HepG2 (cell line): ENCODE results near the gene ERCC4. TPM values are rescaled to one million over a fixed set of nuclear protein-coding genes. Genes with fewer than 3 reads are reported as not detected.

Experiments used
- ATAC-seq: fragments of 200-7000 bp; cut with Tn5 transposase; 3 replicates; pipeline ENCODE4 v1.9.1; 2020; ENCODE audit warnings: mild to moderate bottlenecking, moderate library complexity
- BruUV-seq: library from RNA; stranded (reverse); fragments of 400-500 nt; replicated peaks from 2 replicates; lab custom pipeline; 2021; lab: Mats Ljungman, UMichigan
- CTCF ChIA-PET: fragments of 300-600 bp; formaldehyde crosslinking; extraction: SDS; loops from one replicate; lab custom pipeline; 2021; ENCODE audit warnings: low total read pairs, inconsistent platforms, low intra/inter-chr PET ratio; lab: Yijun Ruan, JAX
- POLR2A ChIA-PET: fragments of 350-600 bp; sonication (Branson Sonifier 250); formaldehyde crosslinking; loops from one replicate; lab custom pipeline; 2020; ENCODE audit warnings: antibody characterized with exemption, inconsistent platforms; lab: Yijun Ruan, JAX
- DNase-seq: peaks from one replicate; pipeline ENCODE4 v3.0.0-alpha.2; 2015; ENCODE audit warnings: low spot score
- FAIRE-seq: peaks from 3 replicates; lab custom pipeline; 2011; peaks lifted over from hg19 to GRCh38; lab: Jason Lieb, UNC
- H2AFZ ChIP-seq: one replicate; pipeline ENCODE4 v1.6.1; 2011; ENCODE audit warnings: low read length, inconsistent platforms
- H3K27ac ChIP-seq: fragments of 300-600 bp; 3 replicates; pipeline ENCODE4 v1.8.0; 2011; ENCODE audit warnings: mixed run types, mild to moderate bottlenecking, mixed read lengths, low read length, inconsistent platforms; ENCODE audit not compliant: insufficient read depth; ENCODE audit errors: extremely low read length
- H3K27me3 ChIP-seq, 2 experiments: fragments of 200-600 bp in 1 of 2; 2 replicates in 1 of 2; 3 replicates in 1 of 2; pipeline versions ENCODE4 v1.6.0 to v1.8.0; 2011; ENCODE audit warnings: low read length in 2 of 2, mild to moderate bottlenecking in 2 of 2, moderate library complexity in 2 of 2, inconsistent platforms in 1 of 2; ENCODE audit not compliant: insufficient read depth in 2 of 2, control insufficient read depth in 1 of 2
- H3K36me3 ChIP-seq, 2 experiments: fragments of 200-600 bp in 1 of 2; replicated peaks in 1 of 2; 2 replicates in 1 of 2; 3 replicates in 1 of 2; pipeline versions ENCODE4 v1.5.1 to v1.8.0; 2011; ENCODE audit warnings: low read length in 2 of 2, inconsistent platforms in 1 of 2; ENCODE audit not compliant: insufficient read depth in 2 of 2, control insufficient read depth in 1 of 2
- H3K4me1 ChIP-seq: 2 replicates; pipeline ENCODE4 v1.5.1; 2012; ENCODE audit warnings: low read length, inconsistent platforms; ENCODE audit not compliant: insufficient read depth
- H3K4me2 ChIP-seq: 2 replicates; pipeline ENCODE4 v1.6.0; 2011; ENCODE audit warnings: low read depth, low read length, inconsistent platforms
- H3K4me3 ChIP-seq, 3 experiments: fragments of 200-600 bp in 1 of 3; sonication (generic), shearing (Covaris generic) in 1 of 3; replicated peaks in 1 of 3; 2 replicates each; pipeline ENCODE4 v1.5.1; 2011 to 2016; ENCODE audit warnings: low read length in 3 of 3, inconsistent platforms in 2 of 3, low read depth in 2 of 3, mild to moderate bottlenecking in 2 of 3, control low read depth in 1 of 3, mixed read lengths in 1 of 3; ENCODE audit not compliant: insufficient read depth in 1 of 3
- H3K79me2 ChIP-seq: one replicate; pipeline ENCODE4 v1.6.1; 2011; ENCODE audit warnings: low read length, inconsistent platforms; ENCODE audit not compliant: insufficient read depth
- H3K9ac ChIP-seq: 2 replicates; pipeline ENCODE4 v1.6.0; 2011; ENCODE audit warnings: mild to moderate bottlenecking, low read depth, low read length, inconsistent platforms; ENCODE audit not compliant: insufficient read depth
- H3K9me3 ChIP-seq: 2 replicates; pipeline ENCODE4 v1.5.1; 2012; ENCODE audit warnings: mild to moderate bottlenecking, low read length
- H4K20me1 ChIP-seq: 2 replicates; pipeline ENCODE4 v1.6.0; 2011; ENCODE audit warnings: inconsistent platforms, mild to moderate bottlenecking, low read length, moderate library complexity; ENCODE audit not compliant: insufficient read depth
- ARID3A ChIP-seq: IDR thresholded peaks from 2 replicates; pipeline ENCODE4 v1.6.1; 2012; ENCODE audit warnings: low read depth, low read length, improper control_type of control experiment
- GFI1 ChIP-seq: sonication (generic); formaldehyde crosslinking; IDR thresholded peaks from 2 replicates; pipeline ENCODE4 v1.5.0; 2020; ENCODE audit warnings: missing genetic modification reagents, mild to moderate bottlenecking, borderline replicate concordance
- IRF2 ChIP-seq: IDR thresholded peaks from 2 replicates; pipeline ENCODE4 v1.6.1; 2018; ENCODE audit warnings: missing genetic modification reagents, missing compliant biosample characterization
- ISL2 ChIP-seq: sonication (generic); formaldehyde crosslinking; IDR thresholded peaks from 2 replicates; pipeline ENCODE4 v1.5.0; 2020; ENCODE audit warnings: missing genetic modification reagents
- JARID2 ChIP-seq: sonication (generic); formaldehyde crosslinking; IDR thresholded peaks from 2 replicates; pipeline ENCODE4 v1.8.1; 2023; ENCODE audit warnings: missing genetic modification reagents, inconsistent platforms; ENCODE audit not compliant: insufficient replicate concordance
- JUNB ChIP-seq: sonication (generic); formaldehyde crosslinking; IDR thresholded peaks from 2 replicates; pipeline ENCODE4 v1.8.0; 2022; ENCODE audit warnings: missing genetic modification reagents, mild to moderate bottlenecking, borderline replicate concordance
- SMC3 ChIP-seq: IDR thresholded peaks from 2 replicates; pipeline ENCODE4 v1.6.1; 2011; ENCODE audit warnings: low read length, improper control_type of control experiment
- YEATS2 ChIP-seq: sonication (generic); formaldehyde crosslinking; IDR thresholded peaks from 2 replicates; pipeline ENCODE4 v1.4.0; 2020; ENCODE audit warnings: missing genetic modification reagents, borderline replicate concordance
- ZNF280B ChIP-seq: sonication (generic); formaldehyde crosslinking; IDR thresholded peaks from 2 replicates; pipeline ENCODE4 v1.5.0; 2020; ENCODE audit warnings: missing genetic modification reagents, mild to moderate bottlenecking, borderline replicate concordance
- ZNF335 ChIP-seq: sonication (generic); formaldehyde crosslinking; IDR thresholded peaks from 2 replicates; pipeline ENCODE4 v1.4.0; 2020; ENCODE audit warnings: missing genetic modification reagents
- ZNF761 ChIP-seq: sonication (generic); formaldehyde crosslinking; conservative IDR thresholded peaks from 2 replicates; pipeline ENCODE4 v1.4.0; 2020; ENCODE audit warnings: mild to moderate bottlenecking, missing genetic modification reagents
- WGBS: methylation state at CpG from one replicate; pipeline ENCODE4 v1.1.6; 2017; ENCODE audit warnings: low lambda C conversion rate; 5-methylcytosine and 5-hydroxymethylcytosine counted together
- in situ Hi-C: cut with HindIII; loops from 2 replicates; pipeline ENCODE4 v1.10.0; 2017; ENCODE audit warnings: low pct_unique_long_range_greater_than_20kb; ENCODE audit not compliant: extremely low pct_ligation_motif_present
- intact Hi-C: fragments of 100-400 bp; cut with micrococcal nuclease; formaldehyde crosslinking; loops from one replicate; pipeline ENCODE4 v1.10.0; 2022; ENCODE audit not compliant: unreplicated experiment
- polyA plus RNA-seq, 8 experiments: library from polyadenylated mRNA; depleted of rRNA in 3 of 8; stranded (reverse) in 7 of 8; unstranded in 1 of 8; fragments of >200 nt; fragmentation: Illumina TruSeq in 4 of 8; extraction: Trizol in 4 of 8; gene quantifications; 2 replicates each; pipeline versions ENCODE4 v1.2.1 to v1.2.3, GENCODE V29; 2011 to 2016; ENCODE audit warnings: low read depth in 4 of 8, missing spikeins in 1 of 8, mixed read lengths in 1 of 8; ENCODE audit not compliant: insufficient read depth in 1 of 8
- total RNA-seq, 5 experiments: library from RNA; depleted of rRNA; stranded (reverse); fragments of >200 nt; fragmentation: Illumina TruSeq; extraction: Trizol; gene quantifications; 2 replicates each; pipeline ENCODE4 v1.2.3, GENCODE V29; 2016; ENCODE audit warnings: low read depth in 1 of 5
- TF ChIP-seq, protein P1 (sequence below): sonication (generic); formaldehyde crosslinking; IDR thresholded peaks from 2 replicates; pipeline ENCODE4 v1.4.0; 2020; ENCODE audit warnings: missing genetic modification reagents
- TF ChIP-seq, protein P2 (sequence below): sonication (generic); formaldehyde crosslinking; IDR thresholded peaks from 2 replicates; pipeline ENCODE4 v1.4.0; 2020; ENCODE audit warnings: missing genetic modification reagents

ERCC4 gene
- total and polyA plus RNA-seq, 2 of the 13 experiments (the other 11 are each of a cell fraction or from before 2014, with no cell fraction given), result 5.4 to 15.2 TPM

- no peak for TF ChIP-seq JUNB
- no peak for TF ChIP-seq JARID2 (CRISPR knock-in tag)
- TF ChIP-seq ZNF280B, result no peak
These were observed 1.4 kb downstream of the ERCC4 start (continued) for GRCh38 chr16:13921328-13921727.

- no peak overlapping the region for H3K4me2 ChIP-seq
- FAIRE-seq, result peak; percentile 50
- H3K4me3 ChIP-seq, result no peak overlapping the region
- H2AFZ ChIP-seq, result no peak overlapping the region
- 0 out of 2 replicates have a peak, but pooled peaks cover 4% of the 10 kb centered on the region for H4K20me1 ChIP-seq
- no peaks in the 10 kb centered on the region for H3K9me3 ChIP-seq
- WGBS, result 52% methylated on average over 4 of the region's 4 CpGs
- H3K36me3 ChIP-seq, result peaks cover 8 to 20% of the 10 kb centered on the region in 2 experiments; a peak in 4 of 5 replicates
- no peaks in the 10 kb centered on the region; a peak in 1 of 5 replicates for H3K27me3 ChIP-seq
- H3K9ac ChIP-seq, result no peak overlapping the region
- peaks cover 19% of the 10 kb centered on the region for H3K4me1 ChIP-seq
- ChIA-PET POLR2A (interaction anchor here (1.2 kb wide), 1 partner anchor 362 kb away, joined by 8 read pairs; no protein-coding TSS in a partner anchor), CTCF (interaction anchor here (0.5 to 2.2 kb wide), 6 partner anchors 58 to 366 kb away, joined by 3 to 8 read pairs (median 4); no protein-coding TSS in a partner anchor)
- intact Hi-C loops, result loop anchor here (1.0 to 10.0 kb wide), 6 partner anchors 211 to 604 kb away; no protein-coding TSS in a partner anchor
- DNase-seq, result peak; percentile 62
- no peak for ATAC-seq
- no peak overlapping the region for H3K27ac ChIP-seq
- in situ Hi-C loops, result loop anchor here (5.0 to 10.0 kb wide), 3 partner anchors 291 to 364 kb away; no protein-coding TSS in a partner anchor
- no TSS peak for BruUV-seq
- no peaks in the 10 kb centered on the region for H3K79me2 ChIP-seq
- TF ChIP-seq ISL2 (CRISPR knock-in tag), result 0 out of 2 replicates have a peak, but pooled peaks have one; percentile 14
- no peak for TF ChIP-seq ZNF761 (CRISPR knock-in tag)
- 0 out of 2 replicates have a peak, but pooled peaks have one; percentile 26 for TF ChIP-seq IRF2 (CRISPR knock-in tag)
- TF ChIP-seq YEATS2 (CRISPR knock-in tag), result 0 out of 2 replicates have a peak, but pooled peaks have one; percentile 40
- TF ChIP-seq ZNF335, result 0 out of 2 replicates have a peak, but pooled peaks have one; percentile 25
- 0 out of 2 replicates have a peak, but pooled peaks have one; percentile 31 for TF ChIP-seq ARID3A
- peak; percentile 83 for TF ChIP-seq SMC3
- TF ChIP-seq GFI1 (CRISPR knock-in tag), result no peak
- TF ChIP-seq, protein P1, sequence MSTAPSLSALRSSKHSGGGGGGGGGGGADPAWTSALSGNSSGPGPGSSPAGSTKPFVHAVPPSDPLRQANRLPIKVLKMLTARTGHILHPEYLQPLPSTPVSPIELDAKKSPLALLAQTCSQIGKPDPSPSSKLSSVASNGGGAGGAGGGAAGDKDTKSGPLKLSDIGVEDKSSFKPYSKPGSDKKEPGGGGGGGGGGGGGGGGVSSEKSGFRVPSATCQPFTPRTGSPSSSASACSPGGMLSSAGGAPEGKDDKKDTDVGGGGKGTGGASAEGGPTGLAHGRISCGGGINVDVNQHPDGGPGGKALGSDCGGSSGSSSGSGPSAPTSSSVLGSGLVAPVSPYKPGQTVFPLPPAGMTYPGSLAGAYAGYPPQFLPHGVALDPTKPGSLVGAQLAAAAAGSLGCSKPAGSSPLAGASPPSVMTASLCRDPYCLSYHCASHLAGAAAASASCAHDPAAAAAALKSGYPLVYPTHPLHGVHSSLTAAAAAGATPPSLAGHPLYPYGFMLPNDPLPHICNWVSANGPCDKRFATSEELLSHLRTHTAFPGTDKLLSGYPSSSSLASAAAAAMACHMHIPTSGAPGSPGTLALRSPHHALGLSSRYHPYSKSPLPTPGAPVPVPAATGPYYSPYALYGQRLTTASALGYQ, result no peak; the same call in 1 of the 2 replicates
- TF ChIP-seq, protein P2, sequence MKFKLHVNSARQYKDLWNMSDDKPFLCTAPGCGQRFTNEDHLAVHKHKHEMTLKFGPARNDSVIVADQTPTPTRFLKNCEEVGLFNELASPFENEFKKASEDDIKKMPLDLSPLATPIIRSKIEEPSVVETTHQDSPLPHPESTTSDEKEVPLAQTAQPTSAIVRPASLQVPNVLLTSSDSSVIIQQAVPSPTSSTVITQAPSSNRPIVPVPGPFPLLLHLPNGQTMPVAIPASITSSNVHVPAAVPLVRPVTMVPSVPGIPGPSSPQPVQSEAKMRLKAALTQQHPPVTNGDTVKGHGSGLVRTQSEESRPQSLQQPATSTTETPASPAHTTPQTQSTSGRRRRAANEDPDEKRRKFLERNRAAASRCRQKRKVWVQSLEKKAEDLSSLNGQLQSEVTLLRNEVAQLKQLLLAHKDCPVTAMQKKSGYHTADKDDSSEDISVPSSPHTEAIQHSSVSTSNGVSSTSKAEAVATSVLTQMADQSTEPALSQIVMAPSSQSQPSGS (CRISPR knock-in tag), result 0 out of 2 replicates have a peak, but pooled peaks have one; percentile 27
These were observed 3.8 kb downstream of the ERCC4 start for GRCh38 chr16:13923703-13924298.
